ENCODE measurements around the gene UCMA. TPM values are rescaled to one million over a fixed set of nuclear protein-coding genes. Genes with fewer than 3 reads are reported as not detected.

The UCMA gene
- total RNA-seq, 4 donors from 2014 or later: not detected

DNA sequence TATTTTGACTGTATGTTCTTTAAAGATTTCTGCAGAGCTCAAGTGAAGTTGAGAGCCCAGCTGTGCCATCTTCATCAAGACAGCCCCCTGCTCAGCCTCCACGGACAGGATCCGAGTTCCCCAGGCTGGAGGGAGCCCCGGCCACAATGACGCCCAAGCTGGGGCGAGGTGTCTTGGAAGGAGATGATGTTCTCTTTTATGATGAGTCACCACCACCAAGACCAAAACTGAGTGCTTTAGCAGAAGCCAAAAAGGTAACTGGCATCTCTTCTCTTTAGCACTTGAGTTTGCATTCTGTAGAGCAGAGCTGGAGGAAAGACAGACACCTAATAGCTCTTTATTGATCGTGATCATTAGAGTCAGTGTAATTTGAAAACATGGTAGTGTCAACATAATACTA lies 39.2 kb downstream of the UCMA start:
- H3K27ac ChIP-seq (replicated peaks in 1 of 4): no peak overlapping the region
- H3K27me3 ChIP-seq: no peaks in the 10 kb centered on the region
- TF ChIP-seq EP300 (IDR thresholded peaks at IDR 0.05) (no peak), POLR2A (IDR thresholded peaks at IDR 0.05; ENCODE audit: low read depth) (no peak), POLR2AphosphoS5 (IDR thresholded peaks at IDR 0.05) (no peak)
- TF ChIP-seq, protein P1, sequence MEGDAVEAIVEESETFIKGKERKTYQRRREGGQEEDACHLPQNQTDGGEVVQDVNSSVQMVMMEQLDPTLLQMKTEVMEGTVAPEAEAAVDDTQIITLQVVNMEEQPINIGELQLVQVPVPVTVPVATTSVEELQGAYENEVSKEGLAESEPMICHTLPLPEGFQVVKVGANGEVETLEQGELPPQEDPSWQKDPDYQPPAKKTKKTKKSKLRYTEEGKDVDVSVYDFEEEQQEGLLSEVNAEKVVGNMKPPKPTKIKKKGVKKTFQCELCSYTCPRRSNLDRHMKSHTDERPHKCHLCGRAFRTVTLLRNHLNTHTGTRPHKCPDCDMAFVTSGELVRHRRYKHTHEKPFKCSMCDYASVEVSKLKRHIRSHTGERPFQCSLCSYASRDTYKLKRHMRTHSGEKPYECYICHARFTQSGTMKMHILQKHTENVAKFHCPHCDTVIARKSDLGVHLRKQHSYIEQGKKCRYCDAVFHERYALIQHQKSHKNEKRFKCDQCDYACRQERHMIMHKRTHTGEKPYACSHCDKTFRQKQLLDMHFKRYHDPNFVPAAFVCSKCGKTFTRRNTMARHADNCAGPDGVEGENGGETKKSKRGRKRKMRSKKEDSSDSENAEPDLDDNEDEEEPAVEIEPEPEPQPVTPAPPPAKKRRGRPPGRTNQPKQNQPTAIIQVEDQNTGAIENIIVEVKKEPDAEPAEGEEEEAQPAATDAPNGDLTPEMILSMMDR (IDR thresholded peaks at IDR 0.05): no peak
- H3K9me3 ChIP-seq: no peaks in the 10 kb centered on the region
- whole genome bisulfite sequencing: 98% methylated on average over 6 of the region's 6 CpGs
- DNase-seq (ENCODE audit: extremely low spot score): no peak
- H3K4me1 ChIP-seq: no peaks in the 10 kb centered on the region
- intact Hi-C loops (cut with DNase I): no loop called here
- H3K36me3 ChIP-seq: no peaks in the 10 kb centered on the region
- H3K4me3 ChIP-seq: no peak overlapping the region

DNA sequence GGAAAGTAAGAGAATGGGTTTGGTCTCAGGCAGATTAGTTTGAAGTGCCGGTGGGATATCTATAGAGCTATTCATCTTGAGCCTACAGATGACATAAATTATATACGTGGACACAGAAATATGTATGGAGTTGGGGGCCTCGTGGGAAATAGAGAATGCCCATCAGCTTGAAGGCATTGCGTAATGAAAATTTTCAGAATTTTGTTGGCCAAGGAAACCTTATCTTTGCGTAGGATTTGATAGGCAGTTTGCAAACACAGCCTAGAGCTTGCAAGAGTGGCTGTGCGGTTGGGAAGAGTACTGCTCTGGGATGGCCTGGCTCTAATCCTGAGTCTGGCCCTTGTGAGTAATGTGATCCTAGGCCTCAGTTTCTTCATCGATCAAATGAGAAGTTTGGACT lies 40.5 kb downstream of the UCMA start:
- no peak for DNase-seq (ENCODE audit: extremely low spot score)
- 94% methylated on average over 7 of the region's 7 CpGs for WGBS

DNA sequence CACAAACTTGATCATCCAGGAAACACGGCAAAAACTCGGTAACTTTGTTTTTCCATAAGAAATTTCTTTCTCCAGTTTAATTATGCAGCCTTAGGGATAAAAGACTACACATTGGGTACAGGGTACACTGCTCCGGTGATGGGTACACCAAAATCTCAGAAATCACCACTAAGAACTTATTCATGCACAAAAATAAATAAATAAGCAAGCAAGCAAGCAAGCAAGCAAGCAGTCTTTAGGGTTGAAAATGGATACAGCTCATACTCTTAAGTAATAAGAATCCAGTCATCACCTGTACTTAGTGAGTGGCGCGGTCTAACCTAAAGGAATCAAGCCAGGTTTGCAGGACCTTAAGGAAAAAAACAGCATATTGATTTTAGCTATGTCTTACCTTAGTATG lies 42.8 kb downstream of the UCMA start:
- TF ChIP-seq, protein P1 (IDR thresholded peaks at IDR 0.05): no peak
- TF ChIP-seq POLR2A (IDR thresholded peaks at IDR 0.05; ENCODE audit: low read depth): no peak
- no peak for TF ChIP-seq EP300 (IDR thresholded peaks at IDR 0.05)
- no peak for TF ChIP-seq POLR2AphosphoS5 (IDR thresholded peaks at IDR 0.05)
- no peaks in the 10 kb centered on the region for H3K27me3 ChIP-seq
- DNase-seq (ENCODE audit: extremely low spot score): no peak
- no peaks in the 10 kb centered on the region for H3K36me3 ChIP-seq
- no peak overlapping the region for H3K4me3 ChIP-seq
- intact Hi-C loops (cut with DNase I): no loop called here
- H3K9me3 ChIP-seq: no peaks in the 10 kb centered on the region
- WGBS: 98% methylated on average over 5 of the region's 5 CpGs
- no peaks in the 10 kb centered on the region for H3K4me1 ChIP-seq
- no peak overlapping the region for H3K27ac ChIP-seq (replicated peaks in 1 of 4)

More for the DNA sequence above, 40.5 kb downstream of the UCMA start:
- Histone ChIP-seq H3K4me3 (no peak overlapping the region), H3K9me3 (no peaks in the 10 kb centered on the region), H3K4me1 (no peaks in the 10 kb centered on the region), H3K27ac (replicated peaks in 1 of 4) (no peak overlapping the region), H3K36me3 (no peaks in the 10 kb centered on the region), H3K27me3 (no peaks in the 10 kb centered on the region)
- intact Hi-C loops (cut with DNase I): no loop called here
- TF ChIP-seq EP300 (IDR thresholded peaks at IDR 0.05) (no peak), POLR2A (IDR thresholded peaks at IDR 0.05; ENCODE audit: low read depth) (no peak), POLR2AphosphoS5 (IDR thresholded peaks at IDR 0.05) (no peak)
- TF ChIP-seq, protein P1 (IDR thresholded peaks at IDR 0.05): no peak

DNA sequence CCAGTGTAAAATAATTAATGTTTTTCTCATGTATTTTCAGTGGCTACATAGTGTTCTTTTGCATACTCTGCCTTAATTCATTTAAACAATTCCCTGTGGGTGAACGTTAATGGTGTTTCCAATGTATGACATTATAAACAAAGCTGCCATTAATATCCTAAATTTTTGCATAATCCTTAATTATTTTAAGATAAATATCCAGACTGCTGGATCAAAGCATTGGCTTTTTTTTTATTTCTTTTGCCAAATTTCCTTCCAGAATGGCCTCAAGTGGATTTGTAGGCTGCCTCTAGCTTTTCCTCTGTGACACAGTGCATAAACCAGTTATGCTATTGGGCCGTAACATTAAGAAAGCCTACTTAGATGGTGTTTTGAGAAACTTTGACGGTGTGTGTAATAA lies 43.4 kb downstream of the UCMA start:
- Histone ChIP-seq H3K9me3 (no peaks in the 10 kb centered on the region), H3K36me3 (no peaks in the 10 kb centered on the region), H3K4me1 (no peaks in the 10 kb centered on the region), H3K4me3 (no peak overlapping the region), H3K27me3 (no peaks in the 10 kb centered on the region), H3K27ac (replicated peaks in 1 of 4) (no peak overlapping the region)
- intact Hi-C loops (cut with DNase I): no loop called here
- 84% methylated on average over 3 of the region's 3 CpGs for WGBS
- no peak for DNase-seq (ENCODE audit: extremely low spot score)
- TF ChIP-seq, protein P1 (IDR thresholded peaks at IDR 0.05): no peak
- TF ChIP-seq POLR2AphosphoS5 (IDR thresholded peaks at IDR 0.05) (no peak), EP300 (IDR thresholded peaks at IDR 0.05) (no peak), POLR2A (IDR thresholded peaks at IDR 0.05; ENCODE audit: low read depth) (no peak)

DNA sequence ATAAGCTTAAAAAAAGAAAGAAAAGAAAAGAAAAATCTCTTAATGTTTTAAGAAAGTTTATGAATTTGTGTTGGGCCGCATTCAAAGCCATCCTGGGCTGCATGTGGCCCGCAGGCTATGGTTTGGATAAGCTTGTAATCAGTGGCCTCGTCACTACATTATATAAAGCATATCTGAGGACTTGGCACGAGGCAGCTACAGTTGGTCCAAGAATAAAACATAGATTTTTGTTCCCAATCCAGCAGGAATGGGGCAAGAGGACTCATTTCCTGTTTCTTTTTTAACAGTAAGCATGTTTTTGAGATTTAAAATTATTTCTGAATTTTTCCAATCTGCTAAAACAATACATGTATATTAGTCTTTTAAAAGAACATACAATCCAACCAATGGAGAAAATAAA lies 44.2 kb downstream of the UCMA start:
- no peaks in the 10 kb centered on the region for H3K36me3 ChIP-seq
- H3K4me1 ChIP-seq: no peaks in the 10 kb centered on the region
- H3K9me3 ChIP-seq: no peaks in the 10 kb centered on the region
- WGBS: 70% methylated on average over 4 of the region's 4 CpGs
- TF ChIP-seq POLR2A (IDR thresholded peaks at IDR 0.05; ENCODE audit: low read depth) (no peak), EP300 (IDR thresholded peaks at IDR 0.05) (no peak), POLR2AphosphoS5 (IDR thresholded peaks at IDR 0.05) (no peak)
- TF ChIP-seq, protein P1 (IDR thresholded peaks at IDR 0.05): no peak
- intact Hi-C loops (cut with DNase I): no loop called here
- no peak overlapping the region for H3K27ac ChIP-seq (replicated peaks in 1 of 4)
- H3K4me3 ChIP-seq: no peak overlapping the region
- no peak for DNase-seq (ENCODE audit: extremely low spot score)
- no peaks in the 10 kb centered on the region for H3K27me3 ChIP-seq

Data from esophagus muscularis mucosa (tissue), 4 donors.